Activated naive CD8-positive, alpha-beta T cell treated with anti-CD3 and anti-CD28 coated beads, Interleukin-2, amount 10 ng/mL, durations not matched to agents 7 days and 5 days (primary cell): ENCODE measurements around the gene FAF1. TPM values are rescaled to one million over a fixed set of nuclear protein-coding genes. Genes with fewer than 3 reads are reported as not detected.
"Not testable (repeated sequence)": the region's sequence is repeated elsewhere in the genome, so short reads cannot be mapped to it uniquely, and the experiment has no call there.

ENCODE experiments used
- ATAC-seq: fragments of 150-1000 bp; cut with Tn5 transposase; one replicate; pipeline ENCODE4 v1.10.0; 2021; ENCODE audit warnings: low read depth, moderate library complexity
- POLR2A ChIA-PET: fragments of 350-600 bp; sonication (Branson Sonifier 250); formaldehyde crosslinking; loops from one replicate; lab custom pipeline; 2021; ENCODE audit warnings: antibody characterized with exemption; lab: Charles Lee
- DNase-seq: peaks from one replicate; pipeline ENCODE4 v3.0.0; 2021
- H3K27ac Mint-ChIP-seq: one replicate; pipeline ENCODE4 v1.8.0; 2022; ENCODE audit warnings: mild to moderate bottlenecking, mixed read lengths
- H3K27me3 Mint-ChIP-seq: one replicate; pipeline ENCODE4 v1.8.0; 2022; ENCODE audit warnings: mild to moderate bottlenecking, moderate library complexity, mixed read lengths
- H3K36me3 Mint-ChIP-seq: one replicate; pipeline ENCODE4 v1.8.0; 2021; ENCODE audit warnings: mild to moderate bottlenecking, mixed read lengths
- H3K4me1 Mint-ChIP-seq: one replicate; pipeline ENCODE4 v1.8.0; 2021; ENCODE audit warnings: mixed read lengths
- H3K4me3 Mint-ChIP-seq: one replicate; pipeline ENCODE4 v1.8.0; 2022; ENCODE audit warnings: mild to moderate bottlenecking, moderate library complexity, mixed read lengths
- H3K9me3 Mint-ChIP-seq: one replicate; pipeline ENCODE4 v1.8.0; 2021; ENCODE audit warnings: mixed read lengths
- total RNA-seq, 2 experiments: library from RNA; stranded (reverse); gene quantifications; one replicate each; pipeline ENCODE4 v1.2.3, GENCODE V29; 2021

Gene FAF1
- total RNA-seq, 2 experiments from 2014 or later: 70.3 to 75.2 TPM

GRCh38 chr1:50968158-50968820 lies 8.2 kb upstream of the FAF1 start:
- Mint-ChIP-seq H3K36me3 (peaks cover 19% of the 10 kb centered on the region), H3K27ac (peak overlapping the region; percentile 100), H3K27me3 (peaks cover 4% of the 10 kb centered on the region), H3K4me1 (peaks cover 12% of the 10 kb centered on the region), H3K9me3 (no peaks in the 10 kb centered on the region), H3K4me3 (peak overlapping the region; percentile 99)
- ATAC-seq: peak; percentile 79
- peak; percentile 91 for DNase-seq
- POLR2A ChIA-PET: interaction anchor here (0.9 to 3.9 kb wide), 5 partner anchors 8 to 268 kb away, joined by 3 to 108 read pairs (median 3); partner anchors contain the start of genes FAF1 and RNF11

GRCh38 chr1:50967416-50968157 lies 7.5 kb upstream of the FAF1 start:
- peaks cover 4% of the 10 kb centered on the region for H3K27me3 Mint-ChIP-seq
- no peak for ATAC-seq
- H3K27ac Mint-ChIP-seq: peak overlapping the region; percentile 100
- peaks cover 17% of the 10 kb centered on the region for H3K36me3 Mint-ChIP-seq
- POLR2A ChIA-PET: interaction anchor here (0.9 to 3.9 kb wide), 5 partner anchors 8 to 269 kb away, joined by 3 to 108 read pairs (median 3); partner anchors contain the start of genes FAF1 and RNF11
- peak overlapping the region; percentile 99 for H3K4me3 Mint-ChIP-seq
- H3K9me3 Mint-ChIP-seq: no peaks in the 10 kb centered on the region
- no peak for DNase-seq
- peaks cover 11% of the 10 kb centered on the region for H3K4me1 Mint-ChIP-seq

- POLR2A ChIA-PET: interaction anchor here (1.1 kb wide), 1 partner anchor 10 kb away, joined by 6 read pairs; no protein-coding TSS in a partner anchor
- H3K27ac Mint-ChIP-seq: no peak overlapping the region
- no peak for DNase-seq
- H3K4me3 Mint-ChIP-seq: peak overlapping the region; percentile 99
- H3K36me3 Mint-ChIP-seq: peaks cover 15% of the 10 kb centered on the region
- H3K4me1 Mint-ChIP-seq: peaks cover 9% of the 10 kb centered on the region
- no peak for ATAC-seq
- H3K27me3 Mint-ChIP-seq: peaks cover 4% of the 10 kb centered on the region
- H3K9me3 Mint-ChIP-seq: no peaks in the 10 kb centered on the region
These were observed 6.9 kb upstream of the FAF1 start for GRCh38 chr1:50966991-50967390.

GRCh38 chr1:50964863-50965262 lies 4.8 kb upstream of the FAF1 start:
- POLR2A ChIA-PET: no interaction called here
- H3K36me3 Mint-ChIP-seq: peaks cover 4% of the 10 kb centered on the region
- no peak overlapping the region for H3K4me3 Mint-ChIP-seq
- H3K27ac Mint-ChIP-seq: no peak overlapping the region
- H3K9me3 Mint-ChIP-seq: no peaks in the 10 kb centered on the region
- H3K4me1 Mint-ChIP-seq: peaks cover 9% of the 10 kb centered on the region
- ATAC-seq (no peak), DNase-seq (no peak)
- H3K27me3 Mint-ChIP-seq: peaks cover 4% of the 10 kb centered on the region

GRCh38 chr1:50959303-50959912 lies 659 bp downstream of the FAF1 start:
- peaks cover 1% of the 10 kb centered on the region for H3K36me3 Mint-ChIP-seq
- DNase-seq: no peak
- no peaks in the 10 kb centered on the region for H3K9me3 Mint-ChIP-seq
- no peaks in the 10 kb centered on the region for H3K27me3 Mint-ChIP-seq
- peak overlapping the region; percentile 83 for H3K27ac Mint-ChIP-seq
- peaks cover 20% of the 10 kb centered on the region for H3K4me1 Mint-ChIP-seq
- peak overlapping the region; percentile 96 for H3K4me3 Mint-ChIP-seq
- ATAC-seq: peak; percentile 22
- POLR2A ChIA-PET: interaction anchor here (1.5 to 3.3 kb wide), 2 partner anchors 10 to 19 kb away, joined by 9 to 80 read pairs; partner anchors contain the start of gene CDKN2C

GRCh38 chr1:50955116-50955515 lies 5.0 kb downstream of the FAF1 start:
- Mint-ChIP-seq H3K4me3 (no peak overlapping the region), H3K4me1 (peaks cover 17% of the 10 kb centered on the region), H3K27ac (no peak overlapping the region), H3K36me3 (peaks cover 10% of the 10 kb centered on the region), H3K9me3 (no peaks in the 10 kb centered on the region), H3K27me3 (no peaks in the 10 kb centered on the region)
- ATAC-seq (no peak), DNase-seq (no peak)
- POLR2A ChIA-PET: no interaction called here

GRCh38 chr1:50952566-50952965 lies 7.5 kb downstream of the FAF1 start:
- H3K4me3 Mint-ChIP-seq, DNase-seq, H3K27ac Mint-ChIP-seq, H3K9me3 Mint-ChIP-seq, H3K27me3 Mint-ChIP-seq, ATAC-seq, POLR2A ChIA-PET: not testable (repeated sequence)
- Mint-ChIP-seq H3K36me3 (peaks cover 16% of the 10 kb centered on the region), H3K4me1 (peaks cover 10% of the 10 kb centered on the region)

- Mint-ChIP-seq H3K27ac (no peak overlapping the region), H3K36me3 (peaks cover 20% of the 10 kb centered on the region), H3K9me3 (no peaks in the 10 kb centered on the region), H3K4me1 (peaks cover 10% of the 10 kb centered on the region), H3K4me3 (no peak overlapping the region), H3K27me3 (no peaks in the 10 kb centered on the region)
- ATAC-seq: no peak
- POLR2A ChIA-PET: interaction anchor here (0.9 kb wide), 1 partner anchor 18 kb away, joined by 3 read pairs; no protein-coding TSS in a partner anchor
- DNase-seq: no peak
These were observed 9.7 kb downstream of the FAF1 start for GRCh38 chr1:50950396-50950795.

- no peak for ATAC-seq
- POLR2A ChIA-PET: interaction anchor here (0.9 kb wide), 2 partner anchors 9 to 19 kb away, joined by 3 to 4 read pairs; no protein-coding TSS in a partner anchor
- peaks cover 26% of the 10 kb centered on the region for H3K36me3 Mint-ChIP-seq
- no peaks in the 10 kb centered on the region for H3K9me3 Mint-ChIP-seq
- no peak overlapping the region for H3K4me3 Mint-ChIP-seq
- no peak for DNase-seq
- no peaks in the 10 kb centered on the region for H3K27me3 Mint-ChIP-seq
- H3K4me1 Mint-ChIP-seq: peaks cover 8% of the 10 kb centered on the region
- no peak overlapping the region for H3K27ac Mint-ChIP-seq
These were observed 10.6 kb downstream of the FAF1 start for GRCh38 chr1:50949286-50949982.

GRCh38 chr1:50942334-50942733 lies 17.7 kb downstream of the FAF1 start:
- POLR2A ChIA-PET: no interaction called here
- H3K4me3 Mint-ChIP-seq: no peak overlapping the region
- peaks cover 1% of the 10 kb centered on the region for H3K9me3 Mint-ChIP-seq
- no peak overlapping the region for H3K27ac Mint-ChIP-seq
- no peaks in the 10 kb centered on the region for H3K27me3 Mint-ChIP-seq
- ATAC-seq: no peak
- peaks cover 21% of the 10 kb centered on the region for H3K36me3 Mint-ChIP-seq
- H3K4me1 Mint-ChIP-seq: peaks cover 10% of the 10 kb centered on the region
- no peak for DNase-seq

- Mint-ChIP-seq H3K27ac (no peak overlapping the region), H3K27me3 (no peaks in the 10 kb centered on the region), H3K4me1 (peaks cover 7% of the 10 kb centered on the region), H3K9me3 (peaks cover 1% of the 10 kb centered on the region), H3K36me3 (peaks cover 19% of the 10 kb centered on the region), H3K4me3 (no peak overlapping the region)
- POLR2A ChIA-PET: no interaction called here
- DNase-seq (no peak), ATAC-seq (no peak)
These were observed 19.8 kb downstream of the FAF1 start for GRCh38 chr1:50940291-50940690.

- Mint-ChIP-seq H3K4me1 (peaks cover 3% of the 10 kb centered on the region), H3K27me3 (no peaks in the 10 kb centered on the region), H3K27ac (no peak overlapping the region), H3K4me3 (no peak overlapping the region), H3K9me3 (peaks cover 1% of the 10 kb centered on the region), H3K36me3 (peaks cover 6% of the 10 kb centered on the region)
- no peak for DNase-seq
- POLR2A ChIA-PET: interaction anchor here (0.6 kb wide), 1 partner anchor 24 kb away, joined by 4 read pairs; no protein-coding TSS in a partner anchor
- ATAC-seq: no peak
These were observed 23.7 kb downstream of the FAF1 start for GRCh38 chr1:50936321-50936720.

- DNase-seq, H3K27ac Mint-ChIP-seq, H3K9me3 Mint-ChIP-seq, H3K4me1 Mint-ChIP-seq, H3K4me3 Mint-ChIP-seq, H3K36me3 Mint-ChIP-seq, H3K27me3 Mint-ChIP-seq, POLR2A ChIA-PET, ATAC-seq: not testable (repeated sequence)
These were observed 24.8 kb downstream of the FAF1 start for GRCh38 chr1:50935276-50935675.
